HEK293 (cell line): ENCODE data around the gene PRAC2.

ENCODE experiments used
- SP3 ChIP-seq: fragments of 450-650 bp; formaldehyde crosslinking; IDR thresholded peaks from 2 replicates; pipeline ENCODE4 v1.5.1; 2016; ENCODE audit warnings: missing biosample characterization, missing genetic modification characterization
- TCF7L2 ChIP-seq: IDR thresholded peaks from 2 replicates; pipeline ENCODE4 v1.6.1; 2011; ENCODE audit warnings: low read depth, mild to moderate bottlenecking, inconsistent platforms, low read length, moderate library complexity, borderline replicate concordance
- TRIM28 ChIP-seq: IDR thresholded peaks from 2 replicates; pipeline ENCODE4 v1.6.1; 2011; ENCODE audit warnings: low read length, control low read depth, borderline replicate concordance
- ZBTB7A ChIP-seq: fragments of 450-650 bp; formaldehyde crosslinking; IDR thresholded peaks from 2 replicates; pipeline ENCODE4 v1.5.1; 2016; ENCODE audit warnings: low read depth, missing biosample characterization, missing genetic modification characterization
- ZFHX2 ChIP-seq: fragments of 450-650 bp; formaldehyde crosslinking; conservative IDR thresholded peaks from 2 replicates; pipeline ENCODE4 v1.5.1; 2016; ENCODE audit warnings: missing biosample characterization, missing genetic modification characterization
- ZNF132 ChIP-seq: fragments of 450-650 bp; formaldehyde crosslinking; IDR thresholded peaks from 2 replicates; pipeline ENCODE4 v1.5.1; 2017; ENCODE audit warnings: missing biosample characterization, missing genetic modification characterization, borderline replicate concordance
- ZNF202 ChIP-seq: fragments of 450-650 bp; formaldehyde crosslinking; IDR thresholded peaks from 2 replicates; pipeline ENCODE4 v1.5.1; 2016; ENCODE audit warnings: missing biosample characterization, missing genetic modification characterization, borderline replicate concordance
- ZNF23 ChIP-seq: fragments of 450-650 bp; formaldehyde crosslinking; IDR thresholded peaks from 2 replicates; pipeline ENCODE4 v1.5.1; 2016; ENCODE audit warnings: missing biosample characterization, missing genetic modification characterization, borderline replicate concordance
- ZNF24 ChIP-seq: fragments of 450-650 bp; formaldehyde crosslinking; IDR thresholded peaks from 2 replicates; pipeline ENCODE4 v1.5.1; 2016; ENCODE audit warnings: missing biosample characterization, missing genetic modification characterization
- ZNF26 ChIP-seq: fragments of 450-650 bp; formaldehyde crosslinking; IDR thresholded peaks from 2 replicates; pipeline ENCODE4 v1.5.1; 2016; ENCODE audit warnings: missing biosample characterization, missing genetic modification characterization
- ZNF292 ChIP-seq: fragments of 450-650 bp; formaldehyde crosslinking; IDR thresholded peaks from 2 replicates; pipeline ENCODE4 v1.5.1; 2016; ENCODE audit warnings: low read depth, missing biosample characterization, missing genetic modification characterization, borderline replicate concordance
- ZNF398 ChIP-seq: fragments of 450-650 bp; formaldehyde crosslinking; IDR thresholded peaks from 2 replicates; pipeline ENCODE4 v1.5.1; 2017; ENCODE audit warnings: missing biosample characterization, missing genetic modification characterization
- ZNF433 ChIP-seq: fragments of 450-650 bp; formaldehyde crosslinking; IDR thresholded peaks from 2 replicates; pipeline ENCODE4 v1.5.1; 2016; ENCODE audit warnings: missing biosample characterization, missing genetic modification characterization, low read depth
- ZNF514 ChIP-seq: fragments of 450-650 bp; formaldehyde crosslinking; IDR thresholded peaks from 2 replicates; pipeline ENCODE4 v1.5.1; 2016; ENCODE audit warnings: missing biosample characterization, missing genetic modification characterization
- ZNF560 ChIP-seq: fragments of 450-650 bp; formaldehyde crosslinking; IDR thresholded peaks from 2 replicates; pipeline ENCODE4 v1.5.1; 2017; ENCODE audit warnings: missing biosample characterization, missing genetic modification characterization, borderline replicate concordance
- ZNF585B ChIP-seq: fragments of 450-650 bp; formaldehyde crosslinking; IDR thresholded peaks from 2 replicates; pipeline ENCODE4 v1.5.1; 2016; ENCODE audit warnings: missing biosample characterization, missing genetic modification characterization
- ZNF610 ChIP-seq: fragments of 450-650 bp; formaldehyde crosslinking; IDR thresholded peaks from 2 replicates; pipeline ENCODE4 v1.5.1; 2016; ENCODE audit warnings: missing biosample characterization, missing genetic modification characterization, borderline replicate concordance
- ZNF623 ChIP-seq: fragments of 450-650 bp; formaldehyde crosslinking; IDR thresholded peaks from 2 replicates; pipeline ENCODE4 v1.5.1; 2016; ENCODE audit warnings: missing biosample characterization, missing genetic modification characterization
- ZNF76 ChIP-seq: fragments of 450-650 bp; formaldehyde crosslinking; IDR thresholded peaks from 2 replicates; pipeline ENCODE4; 2016; ENCODE audit warnings: low read depth, missing biosample characterization, missing genetic modification characterization, borderline replicate concordance
- ZNF776 ChIP-seq: fragments of 450-650 bp; formaldehyde crosslinking; IDR thresholded peaks from 2 replicates; pipeline ENCODE4 v1.5.0; 2017; ENCODE audit warnings: missing biosample characterization, missing genetic modification characterization, borderline replicate concordance
- ZXDB ChIP-seq: fragments of 450-650 bp; formaldehyde crosslinking; IDR thresholded peaks from 2 replicates; pipeline ENCODE4 v1.5.1; 2016; ENCODE audit warnings: missing biosample characterization, missing genetic modification characterization
- TF ChIP-seq, protein P1 (sequence below): fragments of 450-650 bp; formaldehyde crosslinking; IDR thresholded peaks from 2 replicates; pipeline ENCODE4 v1.5.1; 2017; ENCODE audit warnings: missing biosample characterization, missing genetic modification characterization
- TF ChIP-seq, protein P2 (sequence below): fragments of 450-650 bp; formaldehyde crosslinking; IDR thresholded peaks from 2 replicates; pipeline ENCODE4 v1.5.1; 2016; ENCODE audit warnings: missing biosample characterization, missing genetic modification characterization
- TF ChIP-seq, protein P3 (sequence below): sonication (generic); formaldehyde crosslinking; IDR thresholded peaks from 2 replicates; pipeline ENCODE4 v1.8.1; 2022; ENCODE audit warnings: mild to moderate bottlenecking, moderate library complexity, missing genetic modification reagents
- TF ChIP-seq, protein P4 (sequence below): fragments of 450-650 bp; formaldehyde crosslinking; IDR thresholded peaks from 2 replicates; pipeline ENCODE4 v1.5.1; 2016; ENCODE audit warnings: missing biosample characterization, missing genetic modification characterization

The PRAC2 gene

GRCh38 chr17:48678141-48678971 lies 44.6 kb upstream of the PRAC2 start (continued):
- TF ChIP-seq ZNF560 (tag by site-specific recombination) (no peak), ZNF26 (tag by site-specific recombination) (no peak), ZNF292 (no peak), TCF7L2 (no peak), ZNF610 (tag by site-specific recombination) (no peak), ZNF585B (tag by site-specific recombination) (no peak), ZNF398 (tag by site-specific recombination) (no peak), ZNF23 (tag by site-specific recombination) (no peak), TRIM28 (no peak), ZNF24 (tag by site-specific recombination) (no peak), ZNF433 (no peak), ZNF776 (tag by site-specific recombination) (no peak), ZNF76 (no peak), ZBTB7A (tag by site-specific recombination) (no peak), SP3 (tag by site-specific recombination) (no peak), ZNF132 (tag by site-specific recombination) (no peak), ZNF202 (tag by site-specific recombination) (no peak), ZXDB (peak; percentile 43), ZFHX2 (tag by site-specific recombination) (no peak), ZNF623 (tag by site-specific recombination) (no peak), ZNF514 (tag by site-specific recombination) (no peak)
- TF ChIP-seq, protein P1, sequence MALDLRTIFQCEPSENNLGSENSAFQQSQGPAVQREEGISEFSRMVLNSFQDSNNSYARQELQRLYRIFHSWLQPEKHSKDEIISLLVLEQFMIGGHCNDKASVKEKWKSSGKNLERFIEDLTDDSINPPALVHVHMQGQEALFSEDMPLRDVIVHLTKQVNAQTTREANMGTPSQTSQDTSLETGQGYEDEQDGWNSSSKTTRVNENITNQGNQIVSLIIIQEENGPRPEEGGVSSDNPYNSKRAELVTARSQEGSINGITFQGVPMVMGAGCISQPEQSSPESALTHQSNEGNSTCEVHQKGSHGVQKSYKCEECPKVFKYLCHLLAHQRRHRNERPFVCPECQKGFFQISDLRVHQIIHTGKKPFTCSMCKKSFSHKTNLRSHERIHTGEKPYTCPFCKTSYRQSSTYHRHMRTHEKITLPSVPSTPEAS: no peak
- TF ChIP-seq, protein P2, sequence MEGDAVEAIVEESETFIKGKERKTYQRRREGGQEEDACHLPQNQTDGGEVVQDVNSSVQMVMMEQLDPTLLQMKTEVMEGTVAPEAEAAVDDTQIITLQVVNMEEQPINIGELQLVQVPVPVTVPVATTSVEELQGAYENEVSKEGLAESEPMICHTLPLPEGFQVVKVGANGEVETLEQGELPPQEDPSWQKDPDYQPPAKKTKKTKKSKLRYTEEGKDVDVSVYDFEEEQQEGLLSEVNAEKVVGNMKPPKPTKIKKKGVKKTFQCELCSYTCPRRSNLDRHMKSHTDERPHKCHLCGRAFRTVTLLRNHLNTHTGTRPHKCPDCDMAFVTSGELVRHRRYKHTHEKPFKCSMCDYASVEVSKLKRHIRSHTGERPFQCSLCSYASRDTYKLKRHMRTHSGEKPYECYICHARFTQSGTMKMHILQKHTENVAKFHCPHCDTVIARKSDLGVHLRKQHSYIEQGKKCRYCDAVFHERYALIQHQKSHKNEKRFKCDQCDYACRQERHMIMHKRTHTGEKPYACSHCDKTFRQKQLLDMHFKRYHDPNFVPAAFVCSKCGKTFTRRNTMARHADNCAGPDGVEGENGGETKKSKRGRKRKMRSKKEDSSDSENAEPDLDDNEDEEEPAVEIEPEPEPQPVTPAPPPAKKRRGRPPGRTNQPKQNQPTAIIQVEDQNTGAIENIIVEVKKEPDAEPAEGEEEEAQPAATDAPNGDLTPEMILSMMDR: peak; percentile 98
- TF ChIP-seq, protein P3, sequence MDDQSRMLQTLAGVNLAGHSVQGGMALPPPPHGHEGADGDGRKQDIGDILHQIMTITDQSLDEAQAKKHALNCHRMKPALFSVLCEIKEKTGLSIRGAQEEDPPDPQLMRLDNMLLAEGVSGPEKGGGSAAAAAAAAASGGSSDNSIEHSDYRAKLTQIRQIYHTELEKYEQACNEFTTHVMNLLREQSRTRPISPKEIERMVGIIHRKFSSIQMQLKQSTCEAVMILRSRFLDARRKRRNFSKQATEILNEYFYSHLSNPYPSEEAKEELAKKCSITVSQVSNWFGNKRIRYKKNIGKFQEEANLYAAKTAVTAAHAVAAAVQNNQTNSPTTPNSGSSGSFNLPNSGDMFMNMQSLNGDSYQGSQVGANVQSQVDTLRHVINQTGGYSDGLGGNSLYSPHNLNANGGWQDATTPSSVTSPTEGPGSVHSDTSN (CRISPR knock-in tag): 0 out of 2 replicates have a peak, but pooled peaks have one; percentile 53
- TF ChIP-seq, protein P4, sequence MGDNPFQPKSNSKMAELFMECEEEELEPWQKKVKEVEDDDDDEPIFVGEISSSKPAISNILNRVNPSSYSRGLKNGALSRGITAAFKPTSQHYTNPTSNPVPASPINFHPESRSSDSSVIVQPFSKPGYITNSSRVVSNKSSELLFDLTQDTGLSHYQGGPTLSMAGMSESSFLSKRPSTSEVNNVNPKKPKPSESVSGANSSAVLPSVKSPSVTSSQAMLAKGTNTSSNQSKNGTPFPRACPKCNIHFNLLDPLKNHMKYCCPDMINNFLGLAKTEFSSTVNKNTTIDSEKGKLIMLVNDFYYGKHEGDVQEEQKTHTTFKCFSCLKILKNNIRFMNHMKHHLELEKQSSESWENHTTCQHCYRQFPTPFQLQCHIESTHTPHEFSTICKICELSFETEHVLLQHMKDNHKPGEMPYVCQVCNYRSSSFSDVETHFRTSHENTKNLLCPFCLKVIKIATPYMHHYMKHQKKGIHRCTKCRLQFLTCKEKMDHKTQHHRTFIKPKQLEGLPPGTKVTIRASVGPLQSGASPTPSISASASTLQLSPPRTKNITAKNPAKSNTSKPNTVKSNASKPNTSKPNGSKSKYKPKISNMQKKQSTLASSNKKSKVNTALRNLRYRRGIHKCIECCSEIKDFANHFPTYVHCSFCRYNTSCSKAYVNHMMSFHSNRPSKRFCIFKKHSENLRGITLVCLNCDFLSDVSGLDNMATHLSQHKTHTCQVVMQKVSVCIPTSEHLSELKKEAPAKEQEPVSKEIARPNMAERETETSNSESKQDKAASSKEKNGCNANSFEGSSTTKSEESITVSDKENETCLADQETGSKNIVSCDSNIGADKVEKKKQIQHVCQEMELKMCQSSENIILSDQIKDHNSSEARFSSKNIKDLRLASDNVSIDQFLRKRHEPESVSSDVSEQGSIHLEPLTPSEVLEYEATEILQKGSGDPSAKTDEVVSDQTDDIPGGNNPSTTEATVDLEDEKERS: no peak
